Glomerular visceral epithelial cell (primary cell): Measurements from ENCODE around the gene RPS19BP1.

Experiments
- DNase-seq: peaks from one replicate; pipeline ENCODE4 v3.0.0-alpha.2; 2016; ENCODE audit errors: extremely low spot score

The RPS19BP1 gene

GRCh38 chr22:39532215-39533073 lies at the start of gene RPS19BP1:
Gene RPS19BP1 (minus strand): TSS chr22:39532748. CDS start chr22:39532738, 10 bp downstream.
- DNase-seq, result peak; percentile 99

DNA sequence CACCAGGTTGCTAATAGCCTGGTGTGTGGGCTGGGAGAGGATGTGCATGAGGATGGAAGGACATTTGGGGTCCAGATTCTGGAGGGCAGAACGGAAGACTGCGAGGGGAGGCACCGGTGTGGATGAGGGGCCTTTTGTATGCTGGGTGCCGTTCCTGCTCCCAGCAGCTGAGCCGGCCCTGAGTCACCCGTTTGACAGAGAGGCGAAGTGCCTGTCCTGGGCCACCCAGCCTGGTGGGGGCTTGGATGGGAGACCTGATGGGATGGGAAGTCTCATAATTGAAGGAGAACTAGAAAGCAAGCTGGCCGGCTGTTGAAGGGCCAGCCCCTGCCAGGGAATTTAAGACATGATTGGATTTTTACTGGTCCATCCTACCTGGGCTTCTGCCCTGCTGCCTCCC lies 48.8 kb upstream of the RPS19BP1 start:
- no peak for DNase-seq

DNA sequence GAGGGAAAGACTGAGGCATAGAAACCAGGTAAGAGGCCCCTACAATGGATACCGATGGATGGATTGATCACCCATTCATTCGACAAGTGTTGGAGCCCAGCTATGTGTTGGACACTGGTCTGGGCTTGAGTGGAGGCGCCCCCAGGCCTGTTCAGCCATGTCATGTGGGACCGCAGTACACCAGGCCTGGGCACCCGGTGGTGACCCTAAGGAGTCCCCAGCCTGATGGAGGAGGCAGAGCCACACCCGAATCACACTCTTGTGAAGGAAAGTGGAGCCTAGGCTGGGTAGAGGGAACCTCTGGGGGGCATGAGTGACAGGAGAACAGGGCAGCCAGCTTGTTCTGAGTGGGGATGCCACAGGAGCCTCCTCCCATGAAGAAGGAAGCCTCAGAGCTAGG lies 48.2 kb upstream of the RPS19BP1 start:
- DNase-seq, result no peak

GRCh38 chr22:39580006-39580441 lies 47.5 kb upstream of the RPS19BP1 start:
- no peak for DNase-seq

- no peak for DNase-seq
Observed at GRCh38 chr22:39577900-39578299, 45.4 kb upstream of the RPS19BP1 start.

DNA sequence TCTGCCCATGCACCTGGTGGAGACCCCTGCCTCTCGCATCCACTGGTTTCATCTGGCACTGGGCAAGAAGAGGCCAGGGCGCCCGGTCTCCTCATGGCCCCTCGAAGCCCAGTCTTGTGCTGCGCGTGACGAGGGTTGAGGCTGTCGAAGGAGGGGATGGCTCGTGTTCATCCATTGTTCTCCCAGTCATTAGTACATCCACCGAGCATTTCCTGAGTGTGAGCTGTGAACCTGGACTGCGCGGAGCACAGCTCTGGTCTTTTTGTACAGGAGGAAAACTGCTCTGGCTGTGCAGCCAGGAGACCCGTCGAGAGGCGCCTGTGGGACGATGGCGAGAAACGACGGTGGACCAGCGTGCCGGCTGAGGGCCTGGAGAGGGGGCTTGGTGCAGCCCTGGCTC lies 44.8 kb upstream of the RPS19BP1 start:
- DNase-seq, result no peak

DNA sequence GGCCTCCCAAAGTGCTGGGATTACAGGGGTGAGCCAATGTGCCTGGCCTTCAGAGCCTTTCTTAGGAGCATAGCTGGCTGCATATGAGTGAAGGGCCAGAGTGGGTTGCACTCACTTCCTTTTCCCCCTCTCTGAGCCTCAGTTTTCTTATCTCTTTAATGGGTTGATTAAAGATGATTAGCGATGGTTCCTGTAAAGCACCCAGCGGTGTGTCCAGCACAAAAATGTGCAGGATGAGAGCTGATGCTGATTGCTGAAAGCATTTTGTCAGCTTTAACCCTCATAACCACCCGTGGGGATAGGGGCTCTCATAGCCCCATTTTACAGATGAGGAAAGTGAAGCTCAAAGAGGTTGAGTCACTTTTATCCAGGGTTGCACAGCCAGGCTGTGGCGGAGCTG lies 43.5 kb upstream of the RPS19BP1 start:
- no peak for DNase-seq

DNA sequence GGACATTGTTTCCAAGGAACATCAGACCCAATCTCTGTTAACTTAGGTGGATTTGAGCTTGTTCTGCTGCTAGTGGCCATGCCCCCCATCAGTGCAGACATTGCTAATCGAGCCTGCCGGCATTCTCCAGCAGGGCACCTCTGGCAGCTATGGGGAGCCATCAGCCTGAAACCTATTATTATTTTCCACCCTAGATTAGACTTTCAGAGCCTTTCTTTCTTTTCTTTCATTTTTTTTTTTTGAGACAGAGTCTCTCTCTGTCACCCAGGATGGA lies 42.9 kb upstream of the RPS19BP1 start:
- no peak for DNase-seq

GRCh38 chr22:39574779-39575551 lies 42.4 kb upstream of the RPS19BP1 start:
- peak; percentile 93 for DNase-seq

- DNase-seq, result no peak
Observed at GRCh38 chr22:39571538-39571937, 39.0 kb upstream of the RPS19BP1 start.

DNA sequence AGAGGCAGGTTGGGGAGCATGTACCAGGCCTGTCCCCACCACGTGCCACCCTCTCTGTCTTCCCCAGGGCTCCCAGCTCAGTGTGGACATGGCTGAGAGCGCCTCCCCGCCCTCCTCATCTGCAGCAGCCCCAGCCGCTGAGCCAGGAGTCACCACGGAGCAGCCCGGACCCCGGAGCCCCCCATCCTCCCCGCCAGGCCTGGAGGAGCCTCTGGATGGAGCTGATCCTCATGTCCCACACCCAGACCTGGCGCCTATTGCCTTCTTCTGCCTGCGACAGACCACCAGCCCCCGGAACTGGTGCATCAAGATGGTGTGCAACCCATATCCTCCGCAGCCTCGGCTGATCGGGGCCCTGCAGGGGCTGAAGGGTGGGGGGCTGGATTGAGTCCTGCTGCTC lies 38.1 kb upstream of the RPS19BP1 start, which contains the start of gene CACNA1I:
Gene CACNA1I, plus strand, starts transcription at position 89 of the 400 bp plus-strand sequence. Its CDS starts 0 bp downstream, at position 89.
- no peak for DNase-seq

DNA sequence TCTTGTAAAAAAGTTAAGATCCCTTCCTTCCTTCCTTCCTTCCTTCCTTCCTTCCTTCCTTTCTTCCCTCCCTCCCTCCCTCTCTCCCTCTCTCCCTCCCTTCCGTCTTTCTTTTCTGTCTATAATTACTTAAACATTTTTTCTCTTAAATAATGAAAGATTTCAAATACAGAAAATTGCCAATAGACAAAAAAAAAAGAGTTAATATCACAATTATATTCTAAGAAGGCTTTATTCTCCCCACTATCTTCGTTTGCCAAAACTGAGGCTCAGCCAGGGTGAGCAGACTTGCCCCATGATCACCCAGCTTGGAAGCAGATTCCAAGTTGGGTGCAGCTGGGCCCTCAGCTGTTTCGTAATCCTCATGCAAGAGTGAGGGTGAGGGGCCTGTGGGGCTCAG lies 37.7 kb upstream of the RPS19BP1 start:
- DNase-seq, result no peak

DNA sequence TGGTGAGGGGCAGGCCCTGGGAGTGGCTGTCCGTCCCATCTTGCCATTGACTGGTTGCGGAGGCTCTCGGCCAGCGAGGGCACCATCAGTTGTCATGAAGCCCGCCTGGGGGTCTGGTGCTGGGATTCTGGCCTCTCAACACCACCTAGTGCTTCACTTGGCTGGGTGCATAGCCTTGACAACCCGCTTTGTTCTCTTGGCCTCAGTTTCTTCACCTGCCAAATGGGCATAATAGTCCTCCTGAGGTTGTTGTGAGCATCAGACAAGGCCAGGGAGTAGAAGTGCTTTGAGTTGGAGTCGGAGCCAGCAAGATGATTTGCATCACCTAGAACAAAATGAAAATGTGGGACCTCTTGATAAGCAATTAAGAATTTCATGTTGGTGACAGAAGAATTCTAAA lies 36.5 kb upstream of the RPS19BP1 start:
- DNase-seq, result no peak

GRCh38 chr22:39568278-39568981 lies 35.9 kb upstream of the RPS19BP1 start:
- DNase-seq, result no peak

DNA sequence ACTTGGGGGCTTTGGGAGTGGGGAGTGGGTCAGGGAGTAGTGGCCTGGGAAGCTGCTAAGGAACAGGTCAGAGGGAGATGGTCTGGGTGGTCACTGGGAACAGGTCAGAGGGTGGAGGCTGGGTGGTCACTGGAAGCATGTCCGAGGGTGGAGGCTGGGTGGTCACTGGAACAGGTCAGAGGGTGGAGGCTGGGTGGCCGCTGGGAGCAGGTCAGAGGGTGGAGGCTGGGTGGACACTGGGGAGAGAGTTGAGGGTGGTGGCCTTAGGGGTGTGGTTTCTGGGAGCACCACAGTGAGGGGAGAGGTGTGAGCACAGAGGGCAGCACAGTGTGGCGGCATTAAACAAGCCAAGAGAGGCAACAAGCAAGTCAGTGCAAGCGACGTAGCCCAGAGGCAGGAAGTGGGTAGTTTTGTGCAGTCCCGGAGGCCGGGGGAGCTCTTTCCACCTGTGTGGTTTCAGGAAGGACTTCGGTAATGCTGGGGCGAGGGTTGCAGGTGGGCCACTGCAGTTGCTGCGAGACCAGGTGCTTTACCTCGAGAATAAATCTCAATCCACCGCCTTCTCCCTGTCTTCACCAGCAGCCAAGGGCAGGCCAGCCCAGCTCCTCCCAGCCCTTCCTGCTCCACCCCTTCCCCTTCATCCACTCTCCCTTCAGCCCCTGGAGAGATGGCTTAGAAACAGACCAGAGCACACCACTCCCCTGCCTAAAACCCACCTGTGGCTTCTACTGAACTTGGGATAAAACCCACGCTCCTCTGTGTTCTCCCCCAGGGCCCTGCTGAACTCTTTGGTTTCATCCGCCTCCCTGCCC lies 34.8 kb upstream of the RPS19BP1 start:
- DNase-seq, result no peak

DNA sequence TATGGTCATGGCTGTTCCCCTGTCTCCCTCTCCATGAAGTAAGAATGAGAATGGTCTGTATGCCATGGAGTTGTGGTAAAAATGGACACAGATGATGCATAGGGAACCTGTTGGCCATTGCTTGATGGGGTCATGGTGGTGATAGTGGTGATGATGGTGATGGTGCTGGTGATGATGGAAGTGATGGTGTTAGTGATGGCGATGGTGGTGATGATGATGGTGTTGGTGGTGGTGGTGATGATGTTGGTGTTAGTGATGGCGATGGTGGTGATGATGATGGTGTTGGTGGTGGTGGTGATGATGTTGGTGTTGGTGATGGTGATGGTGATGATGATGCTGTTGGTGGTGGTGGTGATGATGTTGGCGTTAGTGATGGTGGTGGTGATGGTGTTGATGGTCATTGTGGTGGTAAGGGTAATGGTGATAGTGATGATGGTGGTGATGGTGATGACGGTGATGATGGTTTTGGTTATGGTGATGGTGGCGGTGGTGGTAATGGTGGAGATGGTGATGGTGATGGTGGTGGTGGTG lies 32.9 kb upstream of the RPS19BP1 start:
- no peak for DNase-seq

DNA sequence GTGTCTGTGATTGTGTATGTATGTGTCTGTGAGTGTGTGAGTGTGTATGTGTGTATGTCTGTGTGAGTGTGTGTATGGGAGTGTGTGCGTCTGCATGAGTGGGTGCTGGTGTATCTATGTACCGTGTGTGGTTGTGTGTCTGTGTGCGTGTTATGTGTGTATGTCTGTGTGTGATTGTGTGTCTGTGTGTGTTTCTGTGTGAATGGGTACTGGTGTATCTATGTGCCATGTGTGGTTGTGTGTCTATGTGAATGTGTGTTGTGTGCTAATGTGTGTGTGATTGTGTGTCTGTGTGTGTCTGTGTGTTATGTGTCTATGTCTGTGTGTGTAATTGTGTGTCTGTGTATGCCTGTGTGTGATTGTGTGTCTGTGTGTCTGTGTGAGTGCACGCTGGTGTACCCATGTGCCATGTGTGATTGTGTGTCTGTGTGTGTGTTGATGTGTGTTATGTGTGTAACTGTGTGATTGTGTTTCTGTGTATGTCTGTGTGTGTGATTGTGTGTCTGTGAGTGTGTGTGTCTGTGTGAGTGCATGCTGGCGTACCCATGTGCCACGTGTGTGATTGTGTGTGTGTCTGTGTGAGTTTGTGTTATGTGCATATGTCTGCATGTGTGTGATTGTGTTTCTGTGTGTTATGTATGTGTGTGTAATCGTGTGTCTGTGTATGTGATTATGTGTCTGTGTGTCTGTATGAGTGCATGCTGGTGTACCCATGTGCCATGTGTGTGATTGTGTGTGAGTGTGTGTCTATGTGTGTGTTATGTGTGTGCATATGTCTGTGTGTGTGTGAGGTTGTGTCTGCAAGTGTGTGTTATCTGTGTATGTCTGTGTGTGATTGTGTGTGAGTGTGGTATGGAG lies 31.3 kb upstream of the RPS19BP1 start:
- no peak for DNase-seq

GRCh38 chr22:39562839-39563489 lies 30.4 kb upstream of the RPS19BP1 start:
- no peak for DNase-seq

DNA sequence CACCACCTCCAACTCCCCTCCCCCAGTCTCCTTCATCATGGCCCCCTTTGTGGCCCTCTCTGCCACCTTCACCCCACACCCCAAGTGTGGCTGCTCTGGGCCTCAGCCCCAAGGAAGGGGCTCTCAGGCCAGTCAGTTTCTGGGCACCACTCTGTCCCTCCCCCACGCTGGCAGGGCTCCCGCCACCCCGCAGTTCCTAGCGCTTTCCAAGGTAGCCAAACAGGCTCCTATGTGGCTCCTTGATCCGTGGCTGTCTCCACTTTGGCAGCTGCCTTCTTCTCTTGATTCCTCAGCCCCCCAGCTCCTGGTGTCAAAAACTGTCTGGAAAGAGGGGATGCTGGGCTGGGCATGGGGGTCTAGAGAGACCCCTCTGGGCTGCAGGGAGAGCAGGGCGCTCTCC lies 27.6 kb upstream of the RPS19BP1 start:
- DNase-seq, result no peak
